GM18907 (cell line): ENCODE results near the gene TMEM220.
"Not testable (repeated sequence)": the region's sequence is repeated elsewhere in the genome, so short reads cannot be mapped to it uniquely, and the experiment has no call there.

Source experiments
- ATAC-seq: cut with Tn5 transposase; IDR thresholded peaks from one replicate; pipeline ENCODE4 v1.9.1; 2021; ENCODE audit warnings: mild to moderate bottlenecking, moderate library complexity; ENCODE audit not compliant: unreplicated experiment

Gene TMEM220

DNA sequence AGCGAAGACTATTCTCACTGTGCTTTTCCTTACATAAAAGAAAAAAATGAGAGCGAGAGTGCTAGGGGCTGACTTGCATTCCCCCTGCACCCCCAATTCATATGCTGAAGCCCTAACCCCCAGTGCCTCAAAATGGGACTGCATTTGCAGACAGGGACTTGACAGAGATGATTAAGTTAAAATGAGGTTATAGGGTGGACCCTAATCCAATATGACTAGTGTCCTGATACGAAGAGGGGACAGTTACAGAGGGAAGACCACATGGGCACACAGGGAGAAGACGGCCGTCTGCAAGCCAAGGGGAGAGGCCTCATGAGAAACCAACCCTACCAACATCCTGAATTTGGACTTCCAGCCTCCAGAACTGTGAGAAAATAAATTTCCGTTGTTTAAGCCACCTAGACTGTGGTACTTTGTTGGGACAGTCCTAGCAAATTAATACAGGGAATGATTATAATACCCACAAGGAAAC is 1.6 kb upstream of the TMEM220 start:
- ATAC-seq = no peak

DNA sequence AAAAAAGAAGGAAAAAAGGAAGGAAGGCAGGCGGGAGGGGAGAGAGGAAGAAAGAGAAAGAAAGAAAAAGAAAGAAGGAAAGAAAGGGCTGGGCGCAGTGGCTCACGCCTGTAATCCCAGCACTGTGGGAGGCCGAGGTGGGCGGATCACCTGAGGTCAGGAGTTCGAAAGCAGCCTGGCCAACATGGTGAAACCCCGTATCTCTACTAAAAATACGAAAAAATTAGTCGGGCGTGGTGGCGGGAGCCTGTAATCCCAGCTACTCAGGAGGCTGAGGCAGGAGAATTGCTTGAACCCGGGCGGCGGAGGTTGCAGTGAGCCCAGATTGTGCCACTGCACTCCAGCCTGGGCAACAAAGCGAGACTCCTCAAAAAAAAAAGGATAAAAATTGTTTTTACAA is 424 bp upstream of the TMEM220 start:
- not testable (repeated sequence) for ATAC-seq

DNA sequence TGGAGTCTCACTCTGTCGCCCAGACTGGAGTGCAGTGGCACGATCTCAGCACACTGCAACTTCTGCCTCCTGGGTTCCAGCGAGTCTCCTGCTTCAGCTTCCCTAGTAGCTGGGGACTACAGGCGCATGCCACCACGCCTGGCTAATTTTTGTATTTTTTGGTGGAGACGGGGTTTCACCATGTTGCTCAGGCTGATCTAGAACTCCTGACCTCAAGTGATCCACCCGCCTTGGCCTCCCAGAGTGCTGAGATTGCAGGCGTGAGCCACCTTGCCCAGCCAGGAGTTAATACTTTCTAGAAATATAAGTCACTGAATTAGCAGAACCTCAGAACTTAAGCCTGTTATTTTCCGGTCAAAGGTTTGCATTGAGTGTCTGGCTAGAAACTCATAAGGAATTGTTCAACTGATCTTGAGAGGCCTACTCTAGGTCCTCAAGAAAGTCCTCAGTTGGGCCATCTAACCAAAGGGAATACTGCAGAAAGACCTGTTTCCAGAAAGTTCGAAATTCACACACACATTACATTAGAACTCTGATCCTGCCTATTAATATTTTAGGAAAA is 1.4 kb downstream of the TMEM220 start:
- no peak for ATAC-seq

GRCh38 chr17:10727192-10727591 is 2.6 kb downstream of the TMEM220 start:
- no peak for ATAC-seq

DNA sequence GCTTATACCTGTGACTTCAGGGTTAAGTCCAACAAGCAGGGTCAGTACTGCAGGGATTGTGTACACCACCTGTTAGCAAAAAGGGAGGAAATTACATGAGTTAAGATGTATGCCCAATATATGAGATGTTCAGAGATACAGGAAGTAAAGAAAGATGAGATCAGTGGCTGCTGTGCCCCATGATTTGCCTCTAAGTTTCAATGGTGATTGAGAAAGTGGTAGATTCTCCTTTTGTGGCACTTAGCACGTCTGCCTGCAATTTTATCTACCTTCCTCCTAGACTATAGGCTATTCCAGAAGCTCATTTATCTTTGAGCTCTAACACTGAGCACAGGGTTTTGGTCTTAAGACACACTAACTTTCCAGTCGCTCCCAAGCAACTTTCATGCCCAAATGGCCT is 3.6 kb downstream of the TMEM220 start:
- no peak for ATAC-seq

- ATAC-seq = no peak
Measured at GRCh38 chr17:10725262-10725661, 4.6 kb downstream of the TMEM220 start.

DNA sequence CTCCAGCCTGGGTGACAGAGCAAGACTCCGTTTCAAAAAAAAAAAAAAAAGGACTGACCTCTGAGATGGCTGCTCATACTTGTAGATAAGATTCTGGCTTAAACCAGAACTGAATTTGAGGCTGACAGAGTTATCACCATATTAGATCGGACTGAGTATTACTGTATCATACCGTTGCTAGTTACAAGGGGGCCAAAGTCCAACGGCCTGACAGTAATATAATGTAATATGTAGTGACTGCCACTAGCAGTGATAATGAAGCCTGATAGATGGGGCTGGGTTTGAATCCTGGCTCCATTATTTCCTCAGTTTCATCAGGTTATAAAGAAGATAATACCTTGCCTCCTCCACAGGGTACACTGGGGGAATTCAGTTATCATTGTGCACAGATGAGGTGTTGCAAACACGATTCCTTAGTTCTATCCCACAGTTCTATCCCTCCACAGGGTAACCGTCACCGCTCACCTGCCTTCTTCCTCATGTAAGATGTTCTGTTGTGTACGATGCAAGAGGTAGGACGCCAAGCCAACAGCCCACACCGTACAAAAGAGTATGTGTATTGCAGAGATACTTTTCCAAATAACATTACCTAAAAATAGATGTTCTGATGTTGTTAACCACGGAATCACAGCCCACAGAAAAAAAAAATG is 5.2 kb downstream of the TMEM220 start:
- no peak for ATAC-seq

DNA sequence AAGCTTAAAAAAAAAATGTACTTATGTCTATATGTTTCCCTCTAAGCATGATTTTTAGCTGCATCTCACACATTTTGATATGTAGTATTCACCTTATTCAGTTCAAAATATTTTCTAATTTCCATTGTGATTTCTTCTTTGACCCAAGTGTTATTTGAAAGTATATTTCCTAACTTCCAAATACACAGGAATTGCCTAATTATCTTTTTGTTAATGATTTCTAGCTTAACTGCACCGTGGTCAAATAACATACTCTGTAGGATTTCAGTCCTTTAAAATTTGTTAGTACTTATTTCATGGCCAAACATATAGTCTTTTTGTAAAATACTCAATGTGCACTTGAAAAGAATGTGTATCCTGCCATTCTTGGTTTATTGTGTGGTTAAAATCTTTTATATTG is 11.3 kb downstream of the TMEM220 start:
- no peak for ATAC-seq

DNA sequence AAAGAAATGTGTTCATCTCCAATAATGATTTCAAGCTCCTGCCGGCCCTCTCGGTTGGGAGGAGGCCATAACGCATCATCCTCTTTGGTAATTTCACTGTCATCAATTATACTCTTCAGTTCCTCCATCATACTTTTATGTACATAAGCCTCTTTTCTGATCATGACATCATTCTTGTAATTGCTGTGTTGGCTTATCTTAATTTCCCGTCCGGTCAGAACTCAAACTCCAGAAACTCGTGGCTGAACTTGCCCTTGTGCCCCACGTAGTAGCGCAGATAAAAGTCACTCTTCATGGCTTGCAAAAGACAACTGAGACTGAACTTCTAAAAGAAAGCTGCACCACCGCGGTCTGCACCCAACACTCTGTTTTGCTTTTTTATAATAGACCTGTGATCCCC is 13.6 kb downstream of the TMEM220 start:
- ATAC-seq = no peak

GRCh38 chr17:10713318-10713717 is 16.5 kb downstream of the TMEM220 start:
- ATAC-seq = no peak

DNA sequence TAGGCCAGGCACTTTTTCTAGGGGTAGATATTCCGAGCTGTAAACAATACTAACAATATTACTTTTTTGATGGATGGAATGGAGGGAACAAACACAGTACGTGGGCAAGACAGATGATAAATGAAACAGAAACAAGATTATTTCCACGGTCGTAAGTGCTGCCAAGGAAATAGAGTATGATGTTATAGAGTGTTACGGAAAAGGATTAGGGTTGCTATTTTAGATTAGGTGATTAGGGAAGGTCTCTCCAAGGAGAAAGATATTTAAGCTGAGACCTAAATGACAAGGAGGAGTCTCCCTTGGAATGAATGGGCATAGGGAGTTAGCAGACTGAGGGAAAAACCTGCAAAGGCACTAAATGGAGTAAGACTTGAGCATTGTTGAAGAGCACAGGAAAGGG is 24.1 kb downstream of the TMEM220 start:
- ATAC-seq = no peak

GRCh38 chr17:10702574-10702973 is 27.2 kb downstream of the TMEM220 start:
- ATAC-seq = no peak

DNA sequence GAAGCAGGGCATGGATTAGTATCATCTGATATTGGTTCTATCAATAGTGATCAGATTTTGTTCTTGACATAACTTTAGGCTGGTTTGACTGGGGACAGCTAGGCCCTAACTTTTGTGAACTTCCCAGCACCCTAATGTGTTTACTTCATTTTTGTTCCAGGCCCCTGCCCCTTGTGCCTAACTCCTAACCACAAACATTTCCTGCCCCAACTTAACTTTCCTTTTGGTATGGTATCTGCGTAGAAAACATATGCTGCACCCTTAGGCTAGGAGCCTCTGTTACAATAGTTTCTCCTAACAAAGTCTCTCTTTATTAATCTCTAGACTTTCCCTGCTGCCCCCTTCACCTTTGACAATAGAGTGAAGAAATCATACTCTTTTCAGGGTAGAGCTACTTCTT is 30.0 kb downstream of the TMEM220 start:
- no peak for ATAC-seq

- peak; percentile 1 for ATAC-seq
Measured at GRCh38 chr17:10698096-10698818, 31.6 kb downstream of the TMEM220 start.

DNA sequence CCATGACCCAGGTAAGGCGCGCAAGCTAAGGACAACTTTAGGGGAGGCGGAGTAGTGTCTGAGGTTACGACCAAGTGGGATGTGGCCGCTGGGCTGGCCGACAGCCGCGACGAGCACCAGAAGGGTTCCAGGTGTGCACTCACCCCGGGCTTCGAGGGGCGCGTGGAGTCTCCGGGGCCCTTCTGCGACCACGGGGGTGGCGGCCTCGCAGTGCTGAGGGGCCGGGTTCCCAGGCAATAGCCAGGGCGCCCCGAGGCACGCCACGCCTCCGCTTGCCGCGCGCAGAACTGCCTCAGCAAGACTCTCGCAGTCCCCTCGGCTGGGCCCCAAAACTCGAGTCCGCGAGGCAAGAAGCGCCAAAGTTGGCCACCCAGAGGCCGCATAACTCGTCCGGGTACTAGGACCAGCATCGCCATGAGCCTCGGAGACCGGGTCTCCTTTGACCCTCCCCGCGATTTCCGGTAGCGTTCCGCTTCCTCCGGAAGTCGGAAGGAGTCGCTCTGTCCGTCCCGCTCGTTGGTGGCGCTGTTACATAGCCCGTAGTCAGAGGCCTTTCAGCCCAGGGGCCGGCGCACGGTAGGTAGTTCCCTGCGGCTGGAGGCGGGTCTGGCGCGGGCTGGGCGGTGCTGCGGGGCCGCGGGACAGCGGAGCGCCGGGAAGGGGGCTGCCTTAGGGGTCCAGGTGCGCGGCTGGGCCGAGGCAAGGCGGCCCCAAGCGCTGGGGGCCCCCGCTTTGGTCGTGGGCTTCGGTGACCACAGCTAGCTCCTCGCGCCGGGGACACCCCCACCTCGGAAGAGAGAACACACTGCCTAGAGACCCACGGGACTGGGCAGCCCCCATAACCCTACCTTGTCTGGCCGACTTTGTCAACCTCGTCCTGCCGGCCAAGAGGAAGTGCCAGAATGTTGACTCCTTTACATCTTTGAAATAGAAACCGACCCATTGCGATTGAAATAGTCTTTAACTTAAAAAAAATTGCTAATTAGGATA is 32.4 kb downstream of the TMEM220 start, which contains the start of the genes ADPRM and SCO1:
Gene ADPRM, plus strand, starts transcription at position 503 of the 990 bp plus-strand sequence. CDS start 7,333 bp downstream, outside the sequence.
Gene SCO1, minus strand, starts transcription at position 442 of the 990 bp plus-strand sequence. Its CDS starts 26 bp downstream, at position 416.
- ATAC-seq = peak; percentile 96

- ATAC-seq = not testable (repeated sequence)
Measured at GRCh38 chr17:10695875-10696407, 33.9 kb downstream of the TMEM220 start.

- ATAC-seq = no peak
Measured at GRCh38 chr17:10687499-10687898, 42.3 kb downstream of the TMEM220 start.

- no peak for ATAC-seq
Measured at GRCh38 chr17:10683853-10684252, 46.0 kb downstream of the TMEM220 start.

DNA sequence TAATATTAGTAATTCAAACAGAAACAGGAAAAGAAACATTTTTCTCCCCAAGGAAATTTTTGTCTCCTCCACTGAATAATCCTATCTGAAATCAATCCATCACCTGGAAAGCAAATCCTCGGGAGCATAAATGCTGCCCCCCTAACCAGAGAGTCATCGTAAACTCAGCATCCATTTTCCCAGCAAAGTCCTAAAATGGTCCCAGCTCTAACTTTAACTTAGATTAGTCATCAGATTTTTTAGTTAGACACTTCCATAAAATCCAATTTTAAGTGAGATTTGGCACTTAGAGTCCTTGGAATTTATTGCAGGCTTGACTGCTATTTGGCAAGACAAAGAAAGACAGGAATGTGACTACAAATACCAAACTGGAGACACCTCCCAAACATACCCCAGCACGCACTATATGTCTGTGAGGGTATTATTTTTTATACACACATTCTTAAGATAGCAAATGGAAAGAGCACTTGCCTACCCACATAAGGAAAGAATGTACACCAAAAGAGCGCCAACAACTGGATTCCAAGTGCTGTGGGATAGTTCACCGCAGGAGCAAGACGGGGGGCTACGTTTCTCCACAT is 47.9 kb downstream of the TMEM220 start:
- no peak for ATAC-seq

DNA sequence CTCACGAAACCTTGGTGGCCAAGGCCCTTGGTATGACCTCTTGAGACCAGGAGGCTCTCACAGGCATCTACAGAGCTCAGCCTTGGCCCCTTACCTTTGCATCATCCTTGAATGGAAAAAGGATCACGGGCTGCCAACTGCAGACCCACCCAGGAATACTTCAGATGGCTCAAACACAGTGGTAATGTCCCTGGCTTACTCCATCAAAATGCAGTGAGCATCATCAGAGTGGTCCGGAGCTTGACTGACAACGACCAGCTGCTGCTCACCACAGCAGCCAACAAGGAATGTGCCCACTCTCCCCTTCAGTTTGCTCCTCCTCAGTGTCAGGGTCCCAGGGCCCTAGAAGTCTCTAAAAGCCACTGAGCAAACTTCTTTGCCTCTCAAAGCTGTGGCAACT is 55.1 kb downstream of the TMEM220 start:
- ATAC-seq = no peak
